ENCODE data around the gene ANP32B.

Gene ANP32B

DNA sequence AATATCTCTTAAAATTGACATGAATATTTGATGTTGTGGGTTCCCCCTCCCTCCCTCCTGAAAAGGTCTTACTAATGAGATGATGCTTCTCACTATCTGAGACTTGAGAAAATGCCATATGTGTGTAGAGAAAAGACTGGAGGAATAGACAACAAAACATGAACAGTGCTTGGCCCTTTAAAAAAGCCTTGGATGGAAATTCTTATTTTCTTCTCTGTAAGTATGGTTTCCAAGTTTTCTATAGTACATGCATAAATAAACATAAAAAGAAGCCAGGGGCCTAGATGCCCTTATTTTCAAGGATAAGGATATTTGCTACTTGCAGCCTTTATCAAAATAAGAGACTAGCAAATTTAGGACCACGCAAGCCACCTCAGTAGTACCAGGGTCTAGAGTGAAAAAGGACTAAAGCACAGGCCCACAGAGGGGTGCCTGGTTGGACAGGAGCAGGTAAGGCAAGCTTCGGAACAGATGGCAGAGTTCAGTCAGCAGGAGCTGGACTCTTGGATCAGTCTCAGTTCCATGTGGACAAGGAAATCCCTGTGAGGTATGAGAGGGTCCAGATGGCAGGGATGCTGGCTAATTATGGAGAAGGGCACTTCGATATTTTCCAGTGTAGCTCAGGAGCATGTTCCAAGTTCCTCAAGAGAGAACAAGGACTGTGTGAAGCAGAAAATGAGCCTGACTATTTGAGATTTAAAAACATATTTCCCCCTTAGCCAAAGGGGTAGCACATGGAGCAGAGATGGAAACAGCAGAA is 4.6 kb upstream of the ANP32B start:
- TF ChIP-seq, protein P1, sequence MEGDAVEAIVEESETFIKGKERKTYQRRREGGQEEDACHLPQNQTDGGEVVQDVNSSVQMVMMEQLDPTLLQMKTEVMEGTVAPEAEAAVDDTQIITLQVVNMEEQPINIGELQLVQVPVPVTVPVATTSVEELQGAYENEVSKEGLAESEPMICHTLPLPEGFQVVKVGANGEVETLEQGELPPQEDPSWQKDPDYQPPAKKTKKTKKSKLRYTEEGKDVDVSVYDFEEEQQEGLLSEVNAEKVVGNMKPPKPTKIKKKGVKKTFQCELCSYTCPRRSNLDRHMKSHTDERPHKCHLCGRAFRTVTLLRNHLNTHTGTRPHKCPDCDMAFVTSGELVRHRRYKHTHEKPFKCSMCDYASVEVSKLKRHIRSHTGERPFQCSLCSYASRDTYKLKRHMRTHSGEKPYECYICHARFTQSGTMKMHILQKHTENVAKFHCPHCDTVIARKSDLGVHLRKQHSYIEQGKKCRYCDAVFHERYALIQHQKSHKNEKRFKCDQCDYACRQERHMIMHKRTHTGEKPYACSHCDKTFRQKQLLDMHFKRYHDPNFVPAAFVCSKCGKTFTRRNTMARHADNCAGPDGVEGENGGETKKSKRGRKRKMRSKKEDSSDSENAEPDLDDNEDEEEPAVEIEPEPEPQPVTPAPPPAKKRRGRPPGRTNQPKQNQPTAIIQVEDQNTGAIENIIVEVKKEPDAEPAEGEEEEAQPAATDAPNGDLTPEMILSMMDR (conservative IDR thresholded peaks at IDR 0.05; ENCODE audit: low read depth, low read length): no peak

DNA sequence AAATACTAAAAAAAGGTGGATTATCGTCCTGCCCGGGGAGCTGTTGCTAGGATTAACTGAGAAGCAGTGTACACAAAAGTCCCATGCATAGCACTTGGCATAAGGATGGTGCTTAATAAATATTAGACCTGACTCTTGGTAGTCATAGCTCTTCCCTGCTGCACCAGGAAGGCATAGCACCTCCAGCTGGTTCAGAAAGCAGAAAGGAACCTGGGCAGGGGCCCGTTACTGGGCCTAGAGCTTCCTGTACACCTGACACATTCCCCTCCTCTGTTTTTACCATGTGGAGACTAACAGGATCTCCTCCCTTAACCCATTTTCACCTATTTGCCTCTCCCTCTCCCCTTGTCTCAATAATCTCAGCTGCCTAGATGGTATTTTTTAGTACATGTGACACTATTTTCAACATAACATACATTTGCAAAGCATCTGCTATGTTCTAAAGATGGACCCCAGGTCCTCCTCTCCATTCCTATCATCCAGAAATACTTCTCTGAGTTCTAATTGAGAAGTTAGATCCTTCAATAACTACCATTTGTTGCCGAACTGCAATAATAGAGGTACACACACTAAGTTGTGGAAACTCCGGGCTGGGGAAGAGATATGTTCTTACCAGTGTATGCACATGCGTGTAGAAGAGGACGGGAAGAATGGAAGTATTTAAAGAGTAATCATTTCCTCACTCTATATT is 3.2 kb upstream of the ANP32B start:
- TF ChIP-seq, protein P1 (conservative IDR thresholded peaks at IDR 0.05; ENCODE audit: low read depth, low read length): no peak
- Histone ChIP-seq H4K20me1 (ENCODE audit: insufficient read depth) (no peaks in the 10 kb centered on the region), H3K4me2 (no peak overlapping the region), H3K4me3 (IDR thresholded peaks at IDR 0.05; ENCODE audit: insufficient read depth, low read depth, low read length) (no peak overlapping the region), H3K4me1 (ENCODE audit: low read depth, poor library complexity, severe bottlenecking) (peaks cover 5% of the 10 kb centered on the region), H3K9ac (no peak overlapping the region), H3K27ac (no peak overlapping the region), H2AFZ (ENCODE audit: low read depth) (no peak overlapping the region), H3K79me2 (ENCODE audit: insufficient read depth, low read depth) (peaks cover 13% of the 10 kb centered on the region), H3K27me3 (ENCODE audit: insufficient read depth, low read depth) (no peaks in the 10 kb centered on the region), H3K36me3 (ENCODE audit: insufficient read depth) (no peaks in the 10 kb centered on the region)

More for the DNA sequence above, 4.6 kb upstream of the ANP32B start:
- no peak overlapping the region for H3K4me3 ChIP-seq (IDR thresholded peaks at IDR 0.05; ENCODE audit: insufficient read depth, low read depth, low read length)
- no peaks in the 10 kb centered on the region for H3K36me3 ChIP-seq (ENCODE audit: insufficient read depth)
- H4K20me1 ChIP-seq (ENCODE audit: insufficient read depth): no peaks in the 10 kb centered on the region
- H3K27me3 ChIP-seq (ENCODE audit: insufficient read depth, low read depth): no peaks in the 10 kb centered on the region
- no peak overlapping the region for H3K27ac ChIP-seq
- H3K4me2 ChIP-seq: no peak overlapping the region
- H2AFZ ChIP-seq (ENCODE audit: low read depth): no peak overlapping the region
- 0 out of 2 replicates have a peak, but pooled peaks cover 5% of the 10 kb centered on the region for H3K79me2 ChIP-seq (ENCODE audit: insufficient read depth, low read depth)
- no peak overlapping the region for H3K9ac ChIP-seq
- H3K4me1 ChIP-seq (ENCODE audit: low read depth, poor library complexity, severe bottlenecking): peaks cover 5% of the 10 kb centered on the region

DNA sequence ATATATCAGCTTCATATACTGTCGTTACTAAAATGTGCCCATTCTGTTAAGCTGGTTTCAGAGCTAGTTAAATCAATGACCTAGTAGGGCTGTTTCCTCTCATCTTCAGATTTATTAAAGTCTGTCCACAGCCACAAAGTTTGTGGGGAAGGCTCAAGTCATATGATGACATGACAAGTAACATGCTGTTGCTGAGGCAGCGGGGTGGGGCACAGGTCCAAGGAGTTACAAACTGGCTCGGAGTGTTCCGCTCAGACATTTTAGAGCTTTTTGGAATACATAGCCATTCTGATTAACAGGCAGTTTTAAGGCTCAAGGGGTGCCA is 2.7 kb upstream of the ANP32B start:
- Histone ChIP-seq H3K36me3 (ENCODE audit: insufficient read depth) (no peaks in the 10 kb centered on the region), H3K9ac (no peak overlapping the region), H3K4me2 (no peak overlapping the region), H3K4me1 (ENCODE audit: low read depth, poor library complexity, severe bottlenecking) (peaks cover 9% of the 10 kb centered on the region), H3K27me3 (ENCODE audit: insufficient read depth, low read depth) (no peaks in the 10 kb centered on the region), H3K79me2 (ENCODE audit: insufficient read depth, low read depth) (peaks cover 18% of the 10 kb centered on the region), H4K20me1 (ENCODE audit: insufficient read depth) (no peaks in the 10 kb centered on the region), H2AFZ (ENCODE audit: low read depth) (no peak overlapping the region), H3K27ac (no peak overlapping the region), H3K4me3 (IDR thresholded peaks at IDR 0.05; ENCODE audit: insufficient read depth, low read depth, low read length) (no peak overlapping the region)
- TF ChIP-seq, protein P1 (conservative IDR thresholded peaks at IDR 0.05; ENCODE audit: low read depth, low read length): no peak

DNA sequence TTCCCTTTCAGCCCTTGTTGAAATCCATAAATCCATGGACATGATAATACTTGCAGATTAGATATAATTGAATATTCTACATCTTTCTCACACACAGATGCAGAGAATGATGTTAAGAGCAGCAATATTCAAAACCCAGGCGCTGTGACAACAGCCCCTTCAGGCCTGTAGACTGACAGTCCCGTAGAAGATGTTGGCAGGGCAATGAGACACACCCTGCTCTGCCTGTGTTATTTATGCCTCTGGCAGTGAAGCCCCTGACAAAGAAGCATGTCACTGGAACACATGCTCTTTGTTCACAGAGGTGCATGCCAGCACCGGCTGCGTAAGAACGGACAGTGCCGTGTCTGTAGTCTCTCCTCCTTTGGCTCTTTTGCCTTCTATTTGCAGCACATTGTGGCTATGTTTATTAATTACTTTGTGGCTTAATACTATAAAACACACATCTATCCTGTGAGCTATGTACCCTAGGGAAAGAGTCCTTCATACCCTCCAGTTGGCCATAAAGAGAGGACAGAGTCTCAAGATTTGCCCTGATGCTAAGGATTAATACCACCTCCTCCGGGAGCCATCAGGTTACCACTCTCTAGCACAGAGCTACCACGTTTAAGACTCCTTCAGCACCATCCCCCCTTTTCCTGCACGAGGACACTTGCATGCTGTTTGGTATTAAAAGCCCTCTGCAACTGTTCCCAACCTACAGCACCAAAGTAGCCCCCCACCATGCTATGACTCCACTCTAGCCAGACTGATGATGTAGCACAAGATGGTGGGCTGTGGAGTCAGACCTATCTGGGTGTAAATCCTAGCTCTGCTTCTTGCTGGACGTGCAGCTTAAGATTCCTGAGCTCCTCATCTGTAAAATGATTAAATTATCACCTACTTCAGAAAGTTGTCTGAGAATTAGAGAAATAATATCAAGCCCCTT is 2.0 kb upstream of the ANP32B start:
- Histone ChIP-seq H3K27me3 (ENCODE audit: insufficient read depth, low read depth) (no peaks in the 10 kb centered on the region), H3K4me3 (IDR thresholded peaks at IDR 0.05; ENCODE audit: insufficient read depth, low read depth, low read length) (no peak overlapping the region), H2AFZ (ENCODE audit: low read depth) (no peak overlapping the region), H4K20me1 (ENCODE audit: insufficient read depth) (no peaks in the 10 kb centered on the region), H3K36me3 (ENCODE audit: insufficient read depth) (no peaks in the 10 kb centered on the region), H3K9ac (no peak overlapping the region), H3K4me2 (0 out of 2 replicates have a peak overlapping the region, but pooled peaks have one; percentile 85), H3K4me1 (ENCODE audit: low read depth, poor library complexity, severe bottlenecking) (peaks cover 16% of the 10 kb centered on the region), H3K79me2 (ENCODE audit: insufficient read depth, low read depth) (peaks cover 25% of the 10 kb centered on the region), H3K27ac (no peak overlapping the region)
- TF ChIP-seq, protein P1 (conservative IDR thresholded peaks at IDR 0.05; ENCODE audit: low read depth, low read length): no peak
